Stomach (tissue), 4 donors: ENCODE data around the gene RLN2.

Experiments
- CTCF ChIP-seq, 7 experiments: fragments of 450-650 bp in 4 of 7; fragments of 200-600 bp in 3 of 7; sonication (generic) in 3 of 7; IDR thresholded peaks; one replicate each; pipeline ENCODE4 v1.5.1; 2016 to 2019; ENCODE audit warnings: antibody characterized with exemption in 7 of 7, control low read depth in 2 of 7, mild to moderate bottlenecking in 1 of 7
- EP300 ChIP-seq: sonication (generic); formaldehyde crosslinking; IDR thresholded peaks from one replicate; pipeline ENCODE4 v1.6.1; 2017; ENCODE audit warnings: antibody characterized with exemption

- TF ChIP-seq EP300 (no peak), CTCF (IDR thresholded peaks at IDR 0.05) (no peak)
Measured at GRCh38 chr9:5269249-5269715, 35.2 kb downstream of the RLN2 start.
